Measurements from ENCODE around the gene CCDC97.

Gene CCDC97

DNA sequence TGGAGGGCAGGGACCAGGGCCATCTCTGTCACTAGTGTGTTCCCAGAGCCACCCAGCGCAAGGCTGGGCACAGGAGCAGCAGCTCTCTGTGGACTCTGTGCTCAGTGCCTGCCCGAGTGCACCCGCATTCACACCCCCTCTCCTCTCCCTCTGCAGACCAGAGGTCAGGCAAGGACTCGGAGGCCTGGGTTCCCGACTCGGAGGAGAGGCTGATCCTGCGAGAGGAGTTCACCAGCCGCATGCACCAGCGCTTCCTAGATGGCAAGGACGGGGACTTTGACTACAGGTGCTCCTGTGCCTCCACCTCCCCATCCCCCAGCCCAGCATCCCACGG, 10.2 kb downstream of the CCDC97 start:
- DNase-seq (ENCODE audit: low read depth in 2 of 2), result no peak

DNA sequence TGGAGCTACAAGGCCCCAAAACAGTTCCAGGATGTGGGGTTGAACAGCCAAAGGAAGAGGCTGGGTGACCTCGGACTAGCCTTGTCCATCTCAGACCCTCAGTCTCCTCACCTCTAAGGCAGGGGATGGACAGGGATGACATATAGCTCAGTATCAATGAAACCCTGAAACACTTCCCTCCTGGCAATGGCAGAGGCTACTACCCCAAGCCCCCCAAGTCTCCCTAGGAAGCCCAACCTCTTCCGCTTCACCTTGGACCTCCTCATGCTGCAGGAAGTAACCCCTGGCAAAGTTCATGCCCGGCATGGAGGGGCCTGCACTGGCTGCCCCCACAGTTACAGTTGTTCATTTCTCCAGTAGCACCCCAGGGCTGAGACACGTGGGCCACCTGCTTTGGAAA, 10.6 kb downstream of the CCDC97 start:
- DNase-seq (ENCODE audit: low read depth in 2 of 2), result no peak

DNA sequence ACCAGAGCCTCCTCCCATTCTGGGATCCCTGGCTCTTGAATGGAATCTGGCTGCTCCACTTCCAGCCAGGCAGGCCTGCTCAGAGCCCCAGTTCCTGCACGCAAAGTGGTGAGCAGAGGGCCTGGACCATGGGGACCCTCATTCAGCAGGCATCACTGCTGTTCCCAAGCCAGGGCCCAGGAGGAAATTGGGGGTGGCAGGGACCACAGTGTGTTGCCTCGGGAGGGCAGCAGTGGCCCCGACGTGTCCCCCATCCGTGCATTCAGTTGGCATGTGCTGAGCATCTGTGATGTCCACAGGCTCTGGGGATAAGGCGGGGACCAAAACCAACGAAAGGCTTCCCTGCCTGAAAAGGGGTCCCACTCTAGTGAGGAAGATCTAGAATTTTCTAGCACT, 11.2 kb downstream of the CCDC97 start:
- no peak for DNase-seq (ENCODE audit: low read depth in 2 of 2)

DNA sequence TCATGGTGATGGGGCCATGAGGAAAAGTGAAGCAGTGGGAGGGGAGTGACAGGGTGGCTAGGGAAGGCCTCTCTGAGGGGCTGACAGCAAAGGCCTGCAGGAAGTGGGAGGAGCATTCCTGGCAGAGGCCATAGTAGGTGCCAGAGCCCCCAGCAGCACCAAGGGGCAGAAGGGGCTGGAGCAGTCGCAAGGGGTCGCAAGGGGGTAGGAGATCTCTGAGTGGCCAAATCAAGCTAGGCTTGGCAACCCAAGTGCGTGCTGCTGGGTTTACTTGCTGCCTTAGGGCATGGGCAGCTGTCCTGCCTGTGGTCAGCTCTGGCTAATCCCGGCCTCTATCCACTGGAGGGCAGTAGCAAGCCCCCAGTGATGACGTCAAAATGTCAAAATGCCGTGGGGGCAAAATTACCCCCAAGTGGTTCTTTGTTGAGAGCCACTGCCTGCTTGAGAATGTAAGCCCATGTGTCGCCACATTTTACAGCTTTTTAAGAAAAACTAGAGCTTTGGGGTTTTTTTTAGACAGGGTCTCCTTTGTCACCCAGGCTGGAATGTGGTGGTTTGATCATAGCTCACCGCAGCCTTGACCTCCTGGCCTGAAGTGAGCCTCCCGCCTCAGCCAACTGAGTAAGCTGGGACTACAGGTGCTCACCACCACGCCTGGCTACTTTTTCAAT, 11.8 kb downstream of the CCDC97 start:
- no peak for DNase-seq (ENCODE audit: low read depth in 2 of 2)

DNA sequence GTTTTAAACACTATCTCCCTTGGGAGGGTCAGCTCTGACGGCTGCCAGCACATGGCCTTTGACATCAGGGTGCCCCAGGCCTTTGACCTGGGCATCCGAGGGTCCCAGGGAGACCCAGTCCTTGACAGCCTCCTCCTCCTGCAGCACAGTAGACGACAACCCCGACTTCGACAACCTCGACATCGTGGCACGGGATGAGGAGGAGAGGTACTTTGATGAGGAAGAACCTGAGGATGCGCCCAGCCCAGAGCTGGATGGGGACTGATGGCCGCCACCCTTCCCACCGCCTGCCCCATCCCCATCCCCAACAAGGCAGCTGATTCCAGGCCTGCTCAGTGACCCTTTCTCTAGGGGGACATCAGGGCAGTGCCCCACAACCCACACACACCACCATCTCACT, 12.5 kb downstream of the CCDC97 start:
- DNase-seq (ENCODE audit: low read depth in 2 of 2), result no peak

DNA sequence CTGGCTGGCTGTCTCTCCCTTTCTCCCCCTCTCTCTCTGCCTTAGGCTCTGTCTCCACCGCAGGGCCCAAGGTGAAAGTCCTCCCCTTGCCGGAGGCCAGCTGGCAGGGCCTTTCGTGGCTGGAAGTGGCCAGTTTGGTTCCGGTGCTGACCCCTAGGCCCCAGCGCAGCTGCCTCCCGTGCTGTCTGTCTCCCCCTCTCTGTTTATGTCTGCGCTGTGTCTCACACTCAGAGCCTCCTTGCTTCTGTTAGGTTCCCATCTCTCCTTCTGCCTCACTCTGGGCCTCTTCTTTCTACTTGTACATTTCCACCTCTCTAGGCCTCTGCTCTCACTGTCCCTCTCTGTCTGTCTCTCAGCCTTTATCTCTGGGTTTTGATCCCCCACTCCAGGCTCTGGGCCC, 13.1 kb downstream of the CCDC97 start:
- DNase-seq (ENCODE audit: low read depth in 2 of 2), result no peak

DNA sequence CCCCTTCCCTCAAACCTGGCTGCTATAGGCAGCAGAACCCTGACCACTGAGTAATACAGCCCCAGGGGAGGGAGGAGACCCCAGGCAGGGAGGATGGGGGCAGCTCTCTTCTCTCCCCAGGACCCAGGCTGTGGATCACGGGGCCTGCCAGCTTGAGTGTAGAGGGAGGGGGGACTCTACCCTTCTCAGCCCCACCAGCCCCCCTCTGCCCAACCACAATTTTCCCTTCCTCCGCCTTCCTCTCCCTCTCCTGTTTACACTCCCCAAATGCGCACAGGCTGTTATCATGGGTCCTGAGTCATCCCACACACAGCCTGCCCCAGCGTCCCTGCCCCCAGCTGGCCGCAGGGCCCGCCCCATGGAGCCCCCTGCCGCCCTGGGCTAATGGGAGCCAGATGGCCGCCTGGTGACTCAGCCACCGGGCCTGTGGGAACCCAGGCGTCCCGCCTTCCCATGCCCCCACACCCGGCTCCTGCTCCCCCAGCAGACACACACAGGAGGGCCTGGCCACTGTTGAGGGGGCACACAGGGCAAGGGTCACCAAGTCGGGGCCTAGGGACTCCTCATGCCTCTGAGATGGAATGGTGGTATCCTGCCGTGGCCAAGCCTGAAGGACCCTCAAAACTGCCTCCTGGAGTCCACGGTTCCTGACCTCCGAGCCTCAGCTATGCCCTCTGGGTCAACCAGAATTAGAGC, 13.6 kb downstream of the CCDC97 start:
- DNase-seq (ENCODE audit: low read depth in 2 of 2), result no peak

DNA sequence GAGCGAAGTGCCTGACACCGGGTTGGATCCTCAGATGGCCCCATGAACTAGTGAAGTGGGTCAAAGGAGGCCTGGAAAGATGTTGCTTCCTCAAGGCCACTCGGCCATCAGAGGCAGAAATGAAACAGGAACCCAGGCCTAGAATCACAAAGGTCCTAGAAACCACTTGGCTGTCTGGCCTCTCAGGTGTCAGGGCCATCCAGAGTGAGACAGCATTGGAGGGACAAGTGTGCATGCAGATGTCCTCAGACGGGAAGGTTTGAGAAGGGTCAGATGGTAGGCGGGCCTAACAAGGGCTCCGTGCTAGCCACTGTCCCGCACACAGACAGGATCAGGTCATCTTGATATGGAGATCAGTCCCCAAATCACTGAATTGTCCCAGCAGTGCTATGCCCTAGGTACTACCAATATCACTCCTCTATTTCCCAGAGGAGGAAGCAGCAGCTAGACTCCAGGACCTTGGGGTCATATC, 14.3 kb downstream of the CCDC97 start:
- DNase-seq (ENCODE audit: low read depth in 2 of 2), result no peak

DNA sequence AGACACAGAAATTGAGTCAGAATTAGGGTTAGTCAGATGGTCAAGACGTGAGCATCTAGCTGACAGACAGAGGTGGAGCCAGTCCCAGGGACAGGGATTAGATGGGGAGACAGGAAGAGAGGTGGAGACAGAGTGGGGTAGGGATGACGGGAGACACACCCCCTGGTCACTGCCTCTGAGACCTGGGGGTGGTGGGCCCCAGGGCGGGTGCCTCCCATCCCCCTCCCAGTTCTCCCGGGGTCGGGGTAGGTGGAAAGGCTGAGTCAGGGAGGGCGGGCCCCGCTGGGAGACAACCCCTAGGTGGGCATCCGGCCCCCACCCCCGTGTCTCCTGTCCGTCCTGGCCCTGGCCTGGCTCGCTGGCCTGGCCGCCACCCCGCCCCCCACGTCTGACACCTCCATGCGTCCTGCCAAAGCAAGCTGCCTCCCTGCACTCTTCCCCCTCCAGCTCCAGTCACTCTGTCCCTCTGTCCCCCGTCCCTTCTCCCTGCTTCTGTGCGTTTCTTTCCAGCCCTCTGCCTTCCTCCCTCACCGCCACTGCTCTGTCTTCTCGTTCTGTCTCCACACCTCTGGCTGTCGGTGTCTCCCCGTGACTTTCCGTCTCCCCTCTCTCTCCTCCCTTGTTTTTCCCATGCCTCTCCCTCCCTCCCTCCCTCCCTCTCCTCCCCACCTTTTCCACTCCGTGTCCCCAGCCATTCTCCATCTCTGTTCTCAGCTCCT, 15.1 kb downstream of the CCDC97 start:
- DNase-seq (ENCODE audit: low read depth in 2 of 2), result no peak

DNA sequence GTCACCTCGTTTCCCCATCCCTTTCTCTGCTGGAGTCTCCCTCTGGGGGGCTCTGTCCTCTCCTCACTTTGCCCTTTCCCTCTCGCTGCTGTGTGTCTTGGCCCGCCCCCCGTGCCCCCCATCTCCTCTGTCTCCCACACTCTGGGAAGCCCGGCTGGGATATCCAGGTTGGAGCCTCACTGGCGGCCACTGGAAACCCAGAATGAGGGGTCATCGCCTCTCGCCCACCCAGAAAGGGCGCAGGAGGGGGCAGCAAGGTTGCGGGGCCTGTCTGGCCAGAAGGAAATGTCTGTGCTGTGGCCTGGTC, 15.6 kb downstream of the CCDC97 start:
- no peak for DNase-seq (ENCODE audit: low read depth in 2 of 2)

DNA sequence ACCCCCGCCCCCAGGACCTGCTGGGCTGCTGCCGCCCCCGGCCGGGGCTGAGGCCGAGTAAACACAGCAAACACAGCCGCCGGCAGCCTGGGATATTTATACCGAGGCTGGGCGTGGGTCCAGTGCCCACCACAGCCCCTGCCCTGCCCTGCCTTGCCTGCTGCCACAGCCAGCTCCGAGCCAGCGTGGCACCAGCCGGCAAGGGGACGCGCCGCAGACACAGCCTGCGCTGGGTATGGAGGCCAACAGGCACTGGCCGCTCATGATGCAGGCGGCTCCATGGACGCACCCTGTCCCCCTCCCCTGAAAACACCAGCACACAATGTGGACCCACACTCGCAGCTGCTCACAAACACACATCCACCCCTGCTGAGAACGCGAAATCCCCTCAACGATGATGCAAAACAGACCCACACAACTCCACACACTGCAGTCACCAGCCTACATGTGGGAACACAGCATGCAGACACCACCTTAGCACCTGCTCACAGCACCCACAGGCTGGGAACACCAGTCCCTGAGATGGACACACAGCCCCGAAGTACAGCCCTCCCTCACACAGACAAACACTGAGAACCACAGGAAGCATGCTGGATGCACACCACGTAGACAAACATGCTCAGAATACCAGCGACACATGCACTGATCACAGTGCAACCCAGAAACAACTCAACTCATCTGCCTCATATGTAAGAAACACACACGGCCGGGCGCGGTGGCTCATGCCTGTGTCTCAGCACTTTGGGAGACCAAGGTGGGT, 16.2 kb downstream of the CCDC97 start:
- DNase-seq (ENCODE audit: low read depth in 2 of 2), result no peak

DNA sequence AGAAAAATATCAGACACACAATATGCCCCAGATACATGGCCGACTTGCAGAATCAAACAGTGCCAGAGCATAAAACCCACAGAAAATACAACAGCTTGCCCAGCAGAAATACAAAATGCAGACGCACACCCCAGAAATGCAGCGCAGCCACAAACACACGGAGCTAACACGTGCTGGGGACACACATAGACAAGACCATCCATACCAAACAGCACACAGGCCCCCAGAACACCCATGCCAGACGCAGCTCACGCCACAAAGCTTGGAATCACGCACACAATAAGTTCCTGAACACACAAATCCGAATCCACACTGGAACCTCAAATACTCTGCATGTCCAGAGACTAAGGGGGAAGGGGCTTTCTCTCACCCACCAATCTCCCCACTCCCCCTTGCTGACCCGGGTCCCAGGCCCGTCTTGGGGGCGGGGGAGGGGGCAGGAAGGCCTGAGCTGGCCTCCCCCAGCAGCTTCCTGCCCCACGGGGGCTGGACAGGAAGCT, 17.2 kb downstream of the CCDC97 start:
- no peak for DNase-seq (ENCODE audit: low read depth in 2 of 2)

DNA sequence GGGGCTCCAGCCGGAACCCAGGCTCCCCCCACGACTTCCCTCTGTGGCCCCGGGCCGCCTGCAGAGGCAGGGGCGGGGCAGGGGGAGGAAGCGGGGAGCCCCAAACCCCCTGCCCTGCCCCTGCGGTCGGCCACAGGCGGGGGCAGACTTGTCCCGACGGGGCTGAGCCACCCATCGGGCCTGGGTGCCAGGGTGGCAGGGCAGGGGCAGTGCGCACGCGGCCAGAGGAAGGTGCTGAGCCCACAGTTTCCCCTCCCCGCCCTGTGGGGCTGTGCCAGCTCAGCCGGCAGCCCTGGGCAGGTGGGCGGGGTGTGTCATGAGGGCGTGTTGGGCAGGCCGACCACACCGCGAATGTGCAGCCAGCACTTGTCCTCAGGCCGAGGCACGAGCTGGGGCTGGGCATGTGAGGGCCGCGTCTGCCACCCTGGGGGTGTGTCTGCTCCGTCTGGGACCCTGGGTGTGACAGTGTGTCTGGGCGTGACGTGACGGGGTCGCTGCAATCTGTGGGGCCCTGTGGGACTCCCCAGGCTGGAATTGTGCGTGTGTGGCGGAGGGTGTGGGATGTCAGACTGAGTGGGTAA, 17.7 kb downstream of the CCDC97 start:
- peak; percentile 77 to 81 for DNase-seq (ENCODE audit: low read depth in 2 of 2)

DNA sequence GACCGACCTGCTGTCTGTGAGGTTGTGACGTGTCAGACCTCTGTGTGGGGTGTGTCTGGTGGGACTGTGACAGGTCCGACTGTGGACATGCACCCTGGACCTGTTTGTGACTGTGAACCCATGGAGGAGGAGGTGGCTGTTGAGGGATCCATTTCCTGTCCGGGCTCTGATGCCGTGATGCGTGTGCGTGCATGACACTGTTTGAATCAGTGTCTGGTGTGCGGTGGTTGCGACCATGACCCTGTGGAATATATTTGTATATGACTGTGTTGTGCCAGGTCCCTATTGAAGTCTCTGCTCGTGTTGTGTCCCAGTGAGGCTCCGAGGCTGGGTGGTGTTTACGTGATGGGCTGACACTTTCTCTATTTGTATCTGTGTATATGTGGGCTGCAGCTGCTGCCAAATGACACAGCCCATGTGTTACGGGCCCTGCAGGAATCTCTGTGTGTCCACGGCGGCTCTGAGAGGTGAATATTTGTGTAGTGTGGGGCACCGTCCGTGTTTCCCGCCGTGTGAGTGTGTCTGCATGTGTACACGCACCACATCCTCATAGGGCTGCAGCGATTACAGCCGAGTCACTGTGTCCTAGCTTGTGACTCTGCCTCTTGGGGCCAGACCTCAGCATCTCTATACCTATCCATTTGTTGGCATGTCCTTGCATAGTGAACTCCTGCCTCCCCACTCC, 18.3 kb downstream of the CCDC97 start:
- DNase-seq (ENCODE audit: low read depth in 2 of 2), result no peak

DNA sequence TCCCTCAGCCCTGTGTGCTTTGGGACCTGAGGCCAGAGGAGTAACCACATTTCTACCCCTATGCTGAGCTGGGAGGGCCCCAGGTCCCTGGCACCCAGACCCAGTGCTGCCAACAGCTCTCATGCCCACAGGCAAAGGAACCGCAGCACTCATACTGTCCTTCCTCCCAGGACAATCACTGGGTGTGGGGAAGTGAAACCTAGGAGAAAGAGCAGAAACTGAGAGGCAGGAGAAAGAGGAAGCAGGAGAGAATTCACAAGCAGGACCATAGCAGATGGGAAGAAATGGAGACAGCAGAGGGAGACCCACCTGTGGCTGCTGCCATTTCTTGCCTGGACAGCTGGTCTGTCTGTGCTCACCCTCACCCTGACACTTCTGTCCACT, 18.9 kb downstream of the CCDC97 start:
- no peak for DNase-seq (ENCODE audit: low read depth in 2 of 2)

DNA sequence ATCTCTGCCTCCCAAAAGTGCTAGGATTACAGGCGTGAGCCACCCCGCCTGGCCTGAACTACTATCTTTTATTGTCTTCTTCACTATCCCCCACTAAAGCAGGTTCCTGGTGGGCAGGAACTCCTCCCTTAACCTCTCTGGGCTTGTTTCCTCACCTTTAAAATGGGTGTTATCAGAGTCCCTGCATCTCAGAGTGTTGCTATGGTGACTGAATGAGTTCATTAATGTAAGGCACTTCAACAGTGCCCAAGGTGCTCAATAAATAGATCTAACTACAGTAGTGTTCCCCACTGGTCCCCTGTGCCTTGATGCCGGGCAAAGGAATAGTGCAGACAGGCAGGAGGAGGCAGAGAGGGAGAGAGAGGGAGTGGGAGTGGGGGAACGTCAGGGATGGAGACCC, 20.5 kb downstream of the CCDC97 start:
- DNase-seq (ENCODE audit: low read depth in 2 of 2), result no peak

DNA sequence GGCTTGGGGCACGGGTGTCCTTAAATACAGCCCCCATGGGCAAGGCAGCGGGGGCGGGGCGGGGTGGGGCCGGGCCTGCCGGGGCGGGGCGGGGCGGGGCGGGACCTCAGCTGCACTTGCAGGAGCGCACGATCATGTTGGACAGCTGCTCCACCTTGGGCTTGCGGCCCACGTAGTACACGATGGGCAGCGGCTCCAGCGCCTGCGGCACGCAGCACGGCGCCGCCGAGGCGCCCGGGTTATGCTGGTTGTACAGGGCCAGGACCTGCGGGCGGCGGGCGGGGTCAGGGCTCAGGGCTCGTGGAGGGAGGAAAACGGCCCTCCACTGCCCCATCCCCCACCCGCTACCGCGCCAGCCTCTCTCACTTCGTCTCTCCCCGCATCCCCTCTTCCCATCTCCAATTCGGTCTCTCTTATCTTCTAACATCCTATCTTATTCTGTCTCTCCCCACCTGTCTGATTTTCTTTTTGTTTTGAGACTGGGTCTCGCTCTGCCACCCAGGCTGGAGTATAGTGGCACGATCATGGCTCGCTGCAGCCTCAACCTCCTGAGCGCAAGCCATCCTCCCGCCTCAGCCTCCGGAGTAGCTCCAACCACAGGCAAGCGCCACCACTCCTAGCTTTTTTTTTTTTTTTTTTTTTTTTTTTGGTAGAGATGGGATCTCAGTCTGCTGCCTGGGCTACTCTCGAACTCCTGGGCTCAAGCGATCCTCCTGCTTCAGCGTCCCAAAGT, 21.1 kb downstream of the CCDC97 start:
- no peak for DNase-seq (ENCODE audit: low read depth in 2 of 2)

DNA sequence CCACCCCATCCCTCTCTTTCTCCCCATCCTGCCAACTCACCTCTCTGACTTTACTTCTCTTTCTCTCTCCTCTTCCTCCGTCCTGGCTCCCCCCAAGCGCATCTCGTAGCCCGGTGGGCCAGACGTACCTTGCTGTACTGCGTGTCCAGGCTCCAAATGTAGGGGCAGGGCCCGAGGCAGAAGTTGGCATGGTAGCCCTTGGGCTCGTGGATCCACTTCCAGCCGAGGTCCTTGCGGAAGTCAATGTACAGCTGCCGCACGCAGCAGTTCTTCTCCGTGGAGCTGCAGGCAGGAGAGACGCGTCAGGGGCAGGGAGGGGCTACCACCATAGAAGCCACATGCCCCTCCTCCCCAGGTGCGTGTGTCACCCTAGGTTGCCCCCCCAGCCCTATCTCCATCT, 22.0 kb downstream of the CCDC97 start:
- DNase-seq (ENCODE audit: low read depth in 2 of 2), result no peak

DNA sequence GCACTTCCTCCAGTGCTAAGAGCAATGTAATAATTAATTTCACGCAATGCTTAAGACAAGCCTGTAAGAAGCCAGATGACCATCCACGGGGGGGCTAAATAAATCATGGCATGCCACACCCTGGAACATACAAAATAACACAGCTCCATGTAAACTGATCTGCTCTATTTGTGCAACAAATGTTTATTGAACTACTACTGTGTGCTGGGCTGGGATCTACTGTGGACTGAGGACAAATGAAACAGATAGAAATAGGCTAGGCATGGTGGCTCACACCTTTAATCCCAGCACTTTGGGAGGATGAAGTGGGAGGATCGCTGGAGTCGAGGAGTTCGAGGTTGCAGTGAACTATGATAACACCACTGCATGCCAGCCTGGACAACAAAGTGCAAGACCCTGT, 22.5 kb downstream of the CCDC97 start:
- DNase-seq (ENCODE audit: low read depth in 2 of 2), result no peak

DNA sequence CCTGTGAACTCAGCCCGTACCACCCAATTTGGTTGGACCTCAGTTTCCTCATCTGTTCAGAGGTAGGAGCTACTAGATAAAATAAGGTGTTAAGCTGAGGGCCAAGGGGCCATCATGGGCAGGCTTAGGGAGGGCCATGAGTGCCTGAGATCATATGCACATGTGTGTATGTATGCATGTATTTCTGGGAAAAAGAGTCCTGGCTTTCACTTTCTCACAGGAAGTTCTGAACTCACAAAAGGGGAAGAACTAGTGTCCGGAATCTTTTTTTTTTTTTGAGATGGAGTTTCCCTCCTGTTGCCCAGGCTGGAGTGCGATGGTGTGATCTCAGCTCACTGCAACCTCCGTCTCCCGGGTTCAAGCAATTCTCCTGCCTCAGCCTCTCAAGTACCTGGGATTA, 24.8 kb downstream of the CCDC97 start:
- DNase-seq (ENCODE audit: low read depth in 2 of 2), result no peak

DNA sequence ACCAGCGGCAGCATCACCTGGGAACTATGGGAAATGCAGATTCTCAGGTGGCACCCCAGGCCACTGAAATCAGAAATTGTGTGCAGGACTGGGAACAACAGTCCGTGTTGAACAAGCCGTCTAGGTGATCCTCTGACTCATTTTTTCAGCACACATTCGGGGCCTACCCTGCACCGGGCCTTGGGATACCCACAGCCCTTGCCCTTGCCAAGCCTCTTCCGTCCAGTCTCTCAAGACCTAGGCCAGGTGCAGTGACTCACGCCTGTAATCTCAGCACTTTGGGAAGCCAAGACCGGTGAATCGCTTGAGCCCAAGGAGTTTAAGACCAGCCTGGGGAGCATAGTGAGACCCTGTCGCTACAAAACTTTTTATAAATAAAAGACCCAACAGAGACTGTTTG, 25.5 kb downstream of the CCDC97 start:
- DNase-seq (ENCODE audit: low read depth in 2 of 2), result no peak
